Keratinocyte (primary cell): Measurements from ENCODE around the gene COL4A4. TPM values are rescaled to one million over a fixed set of nuclear protein-coding genes. Genes with fewer than 3 reads are reported as not detected.

ENCODE experiments used
- DNase-seq: peaks from one replicate; pipeline ENCODE4 v3.0.0-alpha.2; 2011; ENCODE audit warnings: low read depth, missing footprints, low spot score
- FAIRE-seq: peaks from 2 replicates; lab custom pipeline; 2011; peaks lifted over from hg19 to GRCh38; lab: Jason Lieb, UNC
- H2AFZ ChIP-seq: 2 replicates; pipeline ENCODE4 v1.6.0; 2012; ENCODE audit warnings: low read length, control low read depth, inconsistent platforms; ENCODE audit not compliant: control insufficient read depth
- H3K27ac ChIP-seq: 2 replicates; pipeline ENCODE4 v1.5.1; 2011; ENCODE audit warnings: low read length; ENCODE audit not compliant: control insufficient read depth, insufficient read depth
- H3K27me3 ChIP-seq: 3 replicates; pipeline ENCODE4 v1.6.0; 2011; ENCODE audit warnings: low read length; ENCODE audit not compliant: control insufficient read depth, insufficient read depth; ENCODE audit errors: extremely low read depth
- H3K36me3 ChIP-seq, 2 experiments: 2 replicates in 1 of 2; 3 replicates in 1 of 2; pipeline ENCODE4 v1.5.1; 2011; ENCODE audit warnings: low read length in 2 of 2, mild to moderate bottlenecking in 1 of 2; ENCODE audit not compliant: control insufficient read depth in 2 of 2, insufficient read depth in 2 of 2; ENCODE audit errors: extremely low read depth in 1 of 2
- H3K4me1 ChIP-seq: 3 replicates; pipeline ENCODE4 v1.5.1; 2011; ENCODE audit warnings: low read length; ENCODE audit not compliant: control insufficient read depth, insufficient read depth; ENCODE audit errors: extremely low read depth
- H3K4me2 ChIP-seq: 3 replicates; pipeline ENCODE4 v1.6.0; 2011; ENCODE audit warnings: low read depth, low read length; ENCODE audit not compliant: control insufficient read depth, insufficient read depth; ENCODE audit errors: extremely low read depth
- H3K4me3 ChIP-seq, 3 experiments: fragments of 200-600 bp in 1 of 3; sonication (generic) in 1 of 3; 2 replicates in 2 of 3; 3 replicates in 1 of 3; pipeline ENCODE4 v1.5.1; 2011 to 2016; ENCODE audit warnings: low read length in 3 of 3, mild to moderate bottlenecking in 3 of 3, control low read depth in 2 of 3, inconsistent platforms in 1 of 3, low read depth in 1 of 3, mixed read lengths in 1 of 3, mixed run types in 1 of 3, moderate library complexity in 1 of 3; ENCODE audit not compliant: control insufficient read depth in 2 of 3, insufficient read depth in 2 of 3; ENCODE audit errors: extremely low read depth in 1 of 3
- H3K79me2 ChIP-seq: 2 replicates; pipeline ENCODE4 v1.6.0; 2012; ENCODE audit warnings: low read length; ENCODE audit not compliant: control insufficient read depth, insufficient read depth
- H3K9ac ChIP-seq: 3 replicates; pipeline ENCODE4 v1.6.0; 2011; ENCODE audit warnings: low read length; ENCODE audit not compliant: control insufficient read depth, insufficient read depth; ENCODE audit errors: extremely low read depth
- H3K9me1 ChIP-seq: 3 replicates; pipeline ENCODE4 v1.6.0; 2011; ENCODE audit warnings: low read length; ENCODE audit not compliant: control insufficient read depth, insufficient read depth; ENCODE audit errors: extremely low read depth
- H3K9me3 ChIP-seq: 2 replicates; pipeline ENCODE4 v1.5.1; 2012; ENCODE audit warnings: low read depth, low read length; ENCODE audit not compliant: control insufficient read depth
- H4K20me1 ChIP-seq: 3 replicates; pipeline ENCODE4 v1.6.0; 2011; ENCODE audit warnings: low read length; ENCODE audit not compliant: control insufficient read depth, insufficient read depth; ENCODE audit errors: extremely low read depth
- CTCF ChIP-seq, 3 experiments: IDR thresholded peaks in 1 of 3; conservative IDR thresholded peaks in 1 of 3; optimal IDR thresholded peaks in 1 of 3; 2 replicates in 2 of 3; 3 replicates in 1 of 3; pipeline versions ENCODE3 to v1.5.1; 2011; ENCODE audit warnings: low read length in 3 of 3, mild to moderate bottlenecking in 3 of 3, moderate library complexity in 2 of 3, control low read depth in 1 of 3, inconsistent platforms in 1 of 3; ENCODE audit not compliant: insufficient read depth in 2 of 3; ENCODE audit errors: extremely low read depth in 1 of 3
- EZH2 ChIP-seq: IDR thresholded peaks from one replicate; pipeline ENCODE4 v1.6.1; 2012; ENCODE audit warnings: inconsistent platforms, mild to moderate bottlenecking, low read length, moderate library complexity
- dilution Hi-C: fragments of 300-500 bp; cut with MboI; formaldehyde crosslinking; loops from one replicate; pipeline ENCODE4 v1.7.0; 2020; ENCODE audit warnings: low sequenced_read_pairs; ENCODE audit not compliant: extremely low pct_ligation_motif_present
- polyA plus RNA-seq, 5 experiments: library from polyadenylated mRNA; depleted of rRNA in 3 of 5; stranded (reverse) in 3 of 5; stranded (forward) in 1 of 5; unstranded in 1 of 5; fragments of >200 nt; gene quantifications; 1 replicate in 1 of 5; 2 replicates in 3 of 5; 3 replicates in 1 of 5; pipeline versions ENCODE4 v1.2.1 to v1.2.3, GENCODE V29; 2011 to 2012; ENCODE audit warnings: missing spikeins in 2 of 5, low read depth in 1 of 5, low replicate concordance in 1 of 5

The COL4A4 gene
- polyA plus RNA-seq, 1 donor (not counting 4 experiments of a cell fraction or from before 2014, with no cell fraction given): not detected

GRCh38 chr2:227147023-227147422, 17.0 kb downstream of the COL4A4 start:
- Histone ChIP-seq H3K79me2 (no peaks in the 10 kb centered on the region), H3K4me2 (no peak overlapping the region), H3K4me1 (no peaks in the 10 kb centered on the region), H3K9me1 (no peaks in the 10 kb centered on the region), H3K27ac (no peak overlapping the region), H2AFZ (no peak overlapping the region), H3K36me3 (no peaks in the 10 kb centered on the region), H4K20me1 (no peaks in the 10 kb centered on the region), H3K9ac (no peak overlapping the region), H3K9me3 (no peaks in the 10 kb centered on the region), H3K4me3 (no peak overlapping the region), H3K27me3 (no peaks in the 10 kb centered on the region)
- FAIRE-seq (no peak), DNase-seq (no peak)
- TF ChIP-seq CTCF (optimal IDR thresholded peaks at IDR 0.05 in 1 of 3, IDR thresholded peaks at IDR 0.05 in 1 of 3, conservative IDR thresholded peaks at IDR 0.05 in 1 of 3; ENCODE audit: extremely low read depth in 1 of 3, insufficient read depth in 2 of 3, low read length in 3 of 3) (no peak), EZH2 (no peak)
- dilution Hi-C loops: no loop called here

GRCh38 chr2:227146456-227146855, 17.5 kb downstream of the COL4A4 start:
- H3K27ac ChIP-seq: no peak overlapping the region
- H3K4me1 ChIP-seq: no peaks in the 10 kb centered on the region
- H3K9ac ChIP-seq: no peak overlapping the region
- no peak for DNase-seq
- dilution Hi-C loops: no loop called here
- H3K9me1 ChIP-seq: no peaks in the 10 kb centered on the region
- no peak overlapping the region for H2AFZ ChIP-seq
- TF ChIP-seq EZH2 (no peak), CTCF (optimal IDR thresholded peaks at IDR 0.05 in 1 of 3, IDR thresholded peaks at IDR 0.05 in 1 of 3, conservative IDR thresholded peaks at IDR 0.05 in 1 of 3; ENCODE audit: extremely low read depth in 1 of 3, insufficient read depth in 2 of 3, low read length in 3 of 3) (no peak)
- H3K27me3 ChIP-seq: no peaks in the 10 kb centered on the region
- H3K79me2 ChIP-seq: no peaks in the 10 kb centered on the region
- no peaks in the 10 kb centered on the region for H3K36me3 ChIP-seq
- no peak for FAIRE-seq
- no peak overlapping the region for H3K4me2 ChIP-seq
- no peak overlapping the region for H3K4me3 ChIP-seq
- no peaks in the 10 kb centered on the region for H4K20me1 ChIP-seq
- no peaks in the 10 kb centered on the region for H3K9me3 ChIP-seq
